Measurements from ENCODE around the gene MGRN1.

The MGRN1 gene

GRCh38 chr16:4654011-4654963 lies 29.7 kb downstream of the MGRN1 start:
- no peak for DNase-seq (ENCODE audit: low spot score)

- DNase-seq (ENCODE audit: low spot score) = no peak
Measured at GRCh38 chr16:4654964-4655590, 30.5 kb downstream of the MGRN1 start.

- no peak for DNase-seq (ENCODE audit: low spot score)
Measured at GRCh38 chr16:4655801-4656200, 31.2 kb downstream of the MGRN1 start.

GRCh38 chr16:4656221-4656620 lies 31.6 kb downstream of the MGRN1 start:
- DNase-seq (ENCODE audit: low spot score) = no peak

- no peak for DNase-seq (ENCODE audit: low spot score)
Measured at GRCh38 chr16:4656695-4657686, 32.4 kb downstream of the MGRN1 start.

- no peak for DNase-seq (ENCODE audit: low spot score)
Measured at GRCh38 chr16:4659363-4660353, 35.0 kb downstream of the MGRN1 start.

GRCh38 chr16:4660454-4661007 lies 35.9 kb downstream of the MGRN1 start:
- peak; percentile 59 for DNase-seq (ENCODE audit: low spot score)

GRCh38 chr16:4661661-4662060 lies 37.0 kb downstream of the MGRN1 start:
- no peak for DNase-seq (ENCODE audit: low spot score)

GRCh38 chr16:4663465-4663776 lies 38.8 kb downstream of the MGRN1 start:
- DNase-seq (ENCODE audit: low spot score) = no peak

- no peak for DNase-seq (ENCODE audit: low spot score)
Measured at GRCh38 chr16:4663777-4664465, 39.3 kb downstream of the MGRN1 start.

GRCh38 chr16:4664538-4665418 lies 40.2 kb downstream of the MGRN1 start:
- DNase-seq (ENCODE audit: low spot score) = no peak

- no peak for DNase-seq (ENCODE audit: low spot score)
Measured at GRCh38 chr16:4666537-4667202, 42.0 kb downstream of the MGRN1 start.

GRCh38 chr16:4667203-4667963 lies 42.8 kb downstream of the MGRN1 start:
- DNase-seq (ENCODE audit: low spot score) = no peak

GRCh38 chr16:4668313-4668960 lies 43.8 kb downstream of the MGRN1 start:
- no peak for DNase-seq (ENCODE audit: low spot score)

- no peak for DNase-seq (ENCODE audit: low spot score)
Measured at GRCh38 chr16:4673387-4674046, 48.9 kb downstream of the MGRN1 start.

GRCh38 chr16:4674926-4675530 lies 50.4 kb downstream of the MGRN1 start:
- DNase-seq (ENCODE audit: low spot score) = no peak
